Astrocyte (in vitro differentiated cells and primary cell): Measurements from ENCODE around the gene FOLR2.

Source experiments
- EZH2 ChIP-seq: IDR thresholded peaks from 2 replicates; pipeline ENCODE4 v1.6.1; 2012; ENCODE audit warnings: mild to moderate bottlenecking, low read length, inconsistent platforms; ENCODE audit not compliant: insufficient read depth
- TF ChIP-seq, protein P1 (sequence below): IDR thresholded peaks from 2 replicates; pipeline ENCODE4 v1.5.1; 2011; ENCODE audit warnings: low read depth, mild to moderate bottlenecking, inconsistent platforms, low read length, moderate library complexity; ENCODE audit not compliant: insufficient read depth

DNA sequence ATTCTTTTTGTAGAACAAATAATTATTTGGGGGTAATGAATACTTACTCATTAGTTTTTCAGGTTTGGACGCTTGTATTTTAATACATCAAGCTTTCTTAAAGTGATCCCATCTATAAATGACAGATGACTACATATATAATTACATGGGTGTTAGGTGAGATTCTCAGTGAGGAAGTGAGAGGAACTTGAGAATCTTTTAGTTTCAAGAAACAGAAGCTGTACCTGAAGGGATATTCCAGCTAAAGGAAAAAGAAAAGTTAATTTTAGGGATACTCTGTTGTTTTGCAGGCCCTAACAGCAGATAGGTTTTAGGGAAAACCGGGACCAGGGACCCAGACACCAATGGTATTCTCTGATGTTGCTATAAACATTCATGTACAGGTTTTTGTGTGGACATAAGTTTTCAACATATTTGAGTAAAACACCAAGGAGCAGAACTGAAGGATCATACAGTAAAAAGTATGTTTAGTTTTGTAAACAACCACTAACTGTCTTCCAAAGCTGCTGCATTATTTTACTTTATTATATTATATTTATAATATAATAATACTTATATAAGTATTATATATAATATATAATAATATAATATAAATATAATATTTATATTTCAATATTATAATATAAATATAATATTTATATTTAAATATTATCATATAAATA is 51.5 kb downstream of the FOLR2 start:
- TF ChIP-seq, protein P1, sequence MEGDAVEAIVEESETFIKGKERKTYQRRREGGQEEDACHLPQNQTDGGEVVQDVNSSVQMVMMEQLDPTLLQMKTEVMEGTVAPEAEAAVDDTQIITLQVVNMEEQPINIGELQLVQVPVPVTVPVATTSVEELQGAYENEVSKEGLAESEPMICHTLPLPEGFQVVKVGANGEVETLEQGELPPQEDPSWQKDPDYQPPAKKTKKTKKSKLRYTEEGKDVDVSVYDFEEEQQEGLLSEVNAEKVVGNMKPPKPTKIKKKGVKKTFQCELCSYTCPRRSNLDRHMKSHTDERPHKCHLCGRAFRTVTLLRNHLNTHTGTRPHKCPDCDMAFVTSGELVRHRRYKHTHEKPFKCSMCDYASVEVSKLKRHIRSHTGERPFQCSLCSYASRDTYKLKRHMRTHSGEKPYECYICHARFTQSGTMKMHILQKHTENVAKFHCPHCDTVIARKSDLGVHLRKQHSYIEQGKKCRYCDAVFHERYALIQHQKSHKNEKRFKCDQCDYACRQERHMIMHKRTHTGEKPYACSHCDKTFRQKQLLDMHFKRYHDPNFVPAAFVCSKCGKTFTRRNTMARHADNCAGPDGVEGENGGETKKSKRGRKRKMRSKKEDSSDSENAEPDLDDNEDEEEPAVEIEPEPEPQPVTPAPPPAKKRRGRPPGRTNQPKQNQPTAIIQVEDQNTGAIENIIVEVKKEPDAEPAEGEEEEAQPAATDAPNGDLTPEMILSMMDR: no peak
- no peak for TF ChIP-seq EZH2
